ENCODE results near the gene TPRG1.
A peak's percentile ranks its signal among the peaks of the same experiment; 100 is the strongest.

Gene TPRG1

GRCh38 chr3:189295089-189295488, 123.3 kb downstream of the TPRG1 start:
- no peaks in the 10 kb centered on the region for H3K27me3 Mint-ChIP-seq (ENCODE audit: low read depth, poor library complexity)
- no peak overlapping the region for H3K27ac Mint-ChIP-seq
- no peaks in the 10 kb centered on the region for H3K9me3 Mint-ChIP-seq
- no peak for DNase-seq
- no peak overlapping the region for H3K4me3 Mint-ChIP-seq
- TF ChIP-seq CTCF (IDR thresholded peaks at IDR 0.05) = no peak
- no peaks in the 10 kb centered on the region for H3K36me3 Mint-ChIP-seq (ENCODE audit: low read depth)
- no peaks in the 10 kb centered on the region for H3K4me1 Mint-ChIP-seq

GRCh38 chr3:189297932-189298331, 126.2 kb downstream of the TPRG1 start:
- Mint-ChIP-seq H3K4me3 (no peak overlapping the region), H3K9me3 (no peaks in the 10 kb centered on the region), H3K36me3 (ENCODE audit: low read depth) (no peaks in the 10 kb centered on the region), H3K27ac (no peak overlapping the region), H3K4me1 (peaks cover 14% of the 10 kb centered on the region), H3K27me3 (ENCODE audit: low read depth, poor library complexity) (no peaks in the 10 kb centered on the region)
- DNase-seq = no peak
- TF ChIP-seq CTCF (IDR thresholded peaks at IDR 0.05) = no peak

GRCh38 chr3:189298469-189299375, 127.0 kb downstream of the TPRG1 start:
- peaks cover 15% of the 10 kb centered on the region for H3K4me1 Mint-ChIP-seq
- no peak for TF ChIP-seq CTCF (IDR thresholded peaks at IDR 0.05)
- H3K4me3 Mint-ChIP-seq = no peak overlapping the region
- no peaks in the 10 kb centered on the region for H3K27me3 Mint-ChIP-seq (ENCODE audit: low read depth, poor library complexity)
- no peaks in the 10 kb centered on the region for H3K9me3 Mint-ChIP-seq
- no peak overlapping the region for H3K27ac Mint-ChIP-seq
- no peaks in the 10 kb centered on the region for H3K36me3 Mint-ChIP-seq (ENCODE audit: low read depth)
- no peak for DNase-seq

GRCh38 chr3:189300345-189300744, 128.6 kb downstream of the TPRG1 start:
- DNase-seq = no peak
- peak overlapping the region; percentile 84 for H3K27ac Mint-ChIP-seq
- H3K4me3 Mint-ChIP-seq = no peak overlapping the region
- no peaks in the 10 kb centered on the region for H3K9me3 Mint-ChIP-seq
- no peaks in the 10 kb centered on the region for H3K27me3 Mint-ChIP-seq (ENCODE audit: low read depth, poor library complexity)
- no peak for TF ChIP-seq CTCF (IDR thresholded peaks at IDR 0.05)
- H3K36me3 Mint-ChIP-seq (ENCODE audit: low read depth) = no peaks in the 10 kb centered on the region
- peaks cover 31% of the 10 kb centered on the region for H3K4me1 Mint-ChIP-seq

- H3K27ac Mint-ChIP-seq = no peak overlapping the region
- DNase-seq = no peak
- no peaks in the 10 kb centered on the region for H3K27me3 Mint-ChIP-seq (ENCODE audit: low read depth, poor library complexity)
- H3K9me3 Mint-ChIP-seq = no peaks in the 10 kb centered on the region
- no peak overlapping the region for H3K4me3 Mint-ChIP-seq
- peaks cover 34% of the 10 kb centered on the region for H3K4me1 Mint-ChIP-seq
- no peak for TF ChIP-seq CTCF (IDR thresholded peaks at IDR 0.05)
- no peaks in the 10 kb centered on the region for H3K36me3 Mint-ChIP-seq (ENCODE audit: low read depth)
Observed at GRCh38 chr3:189301479-189301878, 129.7 kb downstream of the TPRG1 start.

GRCh38 chr3:189303584-189303983, 131.8 kb downstream of the TPRG1 start:
- no peak for DNase-seq
- H3K9me3 Mint-ChIP-seq = no peaks in the 10 kb centered on the region
- peaks cover 34% of the 10 kb centered on the region for H3K4me1 Mint-ChIP-seq
- H3K4me3 Mint-ChIP-seq = no peak overlapping the region
- H3K36me3 Mint-ChIP-seq (ENCODE audit: low read depth) = no peaks in the 10 kb centered on the region
- no peaks in the 10 kb centered on the region for H3K27me3 Mint-ChIP-seq (ENCODE audit: low read depth, poor library complexity)
- no peak overlapping the region for H3K27ac Mint-ChIP-seq
- TF ChIP-seq CTCF (IDR thresholded peaks at IDR 0.05) = no peak
